Measurements from ENCODE around the gene LPCAT1. TPM values are rescaled to one million over a fixed set of nuclear protein-coding genes. Genes with fewer than 3 reads are reported as not detected.

LPCAT1 gene
- total RNA-seq, 2 donors from 2014 or later = 78.5 to 124 TPM

DNA sequence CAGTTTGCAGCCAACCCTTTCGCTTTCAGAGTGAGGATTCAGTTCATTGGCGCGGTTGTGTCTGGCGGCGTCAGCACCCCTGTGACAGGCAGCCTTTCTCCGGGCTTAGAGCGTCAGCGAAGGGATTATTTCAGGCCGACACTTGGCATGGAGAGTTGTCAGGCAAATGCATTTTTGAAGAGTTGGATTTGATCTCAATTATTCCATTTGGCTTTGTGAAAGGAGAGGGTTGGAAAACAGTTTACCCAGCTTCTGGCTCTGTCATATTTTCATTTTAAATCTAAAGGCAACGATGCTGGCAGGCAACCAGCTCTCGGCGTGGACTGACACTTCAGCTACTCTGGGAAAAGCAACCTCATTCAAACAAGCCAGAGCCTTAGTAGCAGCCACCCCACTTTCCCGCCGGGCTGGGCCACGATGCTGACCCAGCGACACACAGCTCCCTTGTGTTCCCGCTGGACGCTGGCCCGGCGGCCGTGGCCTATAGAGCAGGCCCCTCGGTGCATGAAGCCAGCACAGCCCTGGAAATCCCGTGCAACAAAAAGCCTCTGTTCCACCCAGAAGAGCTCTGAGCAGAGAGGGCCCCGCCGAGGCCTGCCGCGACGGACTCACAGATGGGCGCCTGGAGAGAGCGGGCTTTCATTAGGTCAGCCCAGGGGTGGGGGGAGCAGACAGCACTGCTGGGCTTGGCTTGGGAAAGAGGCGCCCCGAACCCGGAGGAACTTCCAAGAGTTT, 28.9 kb upstream of the LPCAT1 start:
- Histone ChIP-seq H3K9ac (ENCODE audit: extremely low read depth, low read length, poor library complexity, severe bottlenecking) (no peak overlapping the region), H3K4me1 (ENCODE audit: control insufficient read depth, insufficient read depth, low read length) (no peaks in the 10 kb centered on the region), H3K36me3 (ENCODE audit: control insufficient read depth, insufficient read depth, low read length) (no peaks in the 10 kb centered on the region), H3K27me3 (ENCODE audit: control insufficient read depth, insufficient read depth, low read length, poor library complexity, severe bottlenecking) (no peaks in the 10 kb centered on the region), H3K27ac (ENCODE audit: low read depth, low read length) (peak overlapping the region; percentile 66), H3K4me3 (ENCODE audit: low read length) (no peak overlapping the region), H3K9me3 (ENCODE audit: control insufficient read depth, low read length) (no peaks in the 10 kb centered on the region)
- TF ChIP-seq, protein P1, sequence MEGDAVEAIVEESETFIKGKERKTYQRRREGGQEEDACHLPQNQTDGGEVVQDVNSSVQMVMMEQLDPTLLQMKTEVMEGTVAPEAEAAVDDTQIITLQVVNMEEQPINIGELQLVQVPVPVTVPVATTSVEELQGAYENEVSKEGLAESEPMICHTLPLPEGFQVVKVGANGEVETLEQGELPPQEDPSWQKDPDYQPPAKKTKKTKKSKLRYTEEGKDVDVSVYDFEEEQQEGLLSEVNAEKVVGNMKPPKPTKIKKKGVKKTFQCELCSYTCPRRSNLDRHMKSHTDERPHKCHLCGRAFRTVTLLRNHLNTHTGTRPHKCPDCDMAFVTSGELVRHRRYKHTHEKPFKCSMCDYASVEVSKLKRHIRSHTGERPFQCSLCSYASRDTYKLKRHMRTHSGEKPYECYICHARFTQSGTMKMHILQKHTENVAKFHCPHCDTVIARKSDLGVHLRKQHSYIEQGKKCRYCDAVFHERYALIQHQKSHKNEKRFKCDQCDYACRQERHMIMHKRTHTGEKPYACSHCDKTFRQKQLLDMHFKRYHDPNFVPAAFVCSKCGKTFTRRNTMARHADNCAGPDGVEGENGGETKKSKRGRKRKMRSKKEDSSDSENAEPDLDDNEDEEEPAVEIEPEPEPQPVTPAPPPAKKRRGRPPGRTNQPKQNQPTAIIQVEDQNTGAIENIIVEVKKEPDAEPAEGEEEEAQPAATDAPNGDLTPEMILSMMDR (conservative IDR thresholded peaks at IDR 0.05) = no peak
- H3K9me3 Mint-ChIP-seq = no peaks in the 10 kb centered on the region
- no peak overlapping the region for H3K4me3 Mint-ChIP-seq
- H3K4me1 Mint-ChIP-seq = no peaks in the 10 kb centered on the region
- no peak overlapping the region for H3K27ac Mint-ChIP-seq
- DNase-seq = no peak
- no peaks in the 10 kb centered on the region for H3K36me3 Mint-ChIP-seq (ENCODE audit: low read depth)
- WGBS, 2 experiments (ENCODE audit: insufficient coverage in 1 of 2, insufficient read length in 1 of 2) = 89 to 92% methylated on average over 26 to 33 of the region's 33 CpGs
- peaks cover 1% of the 10 kb centered on the region for H3K27me3 Mint-ChIP-seq (ENCODE audit: insufficient read depth)

DNA sequence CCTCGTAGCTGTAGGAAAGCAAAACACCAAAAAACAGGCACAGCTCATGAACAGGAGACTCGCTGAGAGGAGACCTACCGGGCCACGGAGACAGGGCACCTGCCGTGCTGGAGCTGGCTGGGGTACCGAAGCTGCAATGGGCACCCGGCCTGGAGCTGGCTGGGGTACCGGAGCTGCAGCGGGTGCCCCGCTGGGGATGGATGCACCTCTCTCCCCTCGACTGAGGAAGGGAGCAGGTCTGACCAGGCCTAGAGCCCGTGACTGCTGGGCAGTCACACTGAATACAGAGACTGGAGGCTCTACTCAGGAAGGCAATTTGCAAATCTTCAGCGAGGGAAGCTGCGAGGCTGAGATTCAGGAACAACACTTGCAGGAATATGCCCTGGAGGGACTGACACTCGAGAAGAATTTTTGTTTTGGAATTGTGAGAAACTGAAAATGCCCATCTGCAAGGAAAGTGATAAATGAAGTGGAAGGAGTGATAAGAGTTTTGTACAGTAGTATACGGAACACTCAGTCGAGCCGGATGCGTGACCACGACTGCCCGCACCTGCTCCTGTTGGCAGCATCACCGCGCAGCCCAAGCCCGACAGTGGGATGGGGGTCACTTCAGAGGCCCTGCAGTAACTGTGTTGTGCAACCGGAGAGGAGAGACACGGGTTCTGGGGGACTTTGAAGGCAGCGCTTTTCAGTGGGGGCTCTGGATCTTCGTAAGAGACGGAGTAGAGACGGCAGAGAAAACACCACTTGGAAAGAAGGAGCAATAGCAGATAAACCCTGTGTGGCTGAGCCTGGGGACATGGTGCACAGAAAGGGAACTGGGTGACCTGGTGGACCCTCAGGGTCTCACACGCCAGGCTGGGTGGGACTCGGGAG, 27.9 kb upstream of the LPCAT1 start:
- Mint-ChIP-seq H3K9me3 (no peaks in the 10 kb centered on the region), H3K27ac (no peak overlapping the region), H3K4me1 (no peaks in the 10 kb centered on the region), H3K36me3 (ENCODE audit: low read depth) (no peaks in the 10 kb centered on the region), H3K4me3 (no peak overlapping the region), H3K27me3 (ENCODE audit: insufficient read depth) (peaks cover 1% of the 10 kb centered on the region)
- H3K9ac ChIP-seq (ENCODE audit: extremely low read depth, low read length, poor library complexity, severe bottlenecking) = no peak overlapping the region
- TF ChIP-seq, protein P1 (conservative IDR thresholded peaks at IDR 0.05) = no peak
- H3K4me1 ChIP-seq (ENCODE audit: control insufficient read depth, insufficient read depth, low read length) = no peaks in the 10 kb centered on the region
- no peaks in the 10 kb centered on the region for H3K36me3 ChIP-seq (ENCODE audit: control insufficient read depth, insufficient read depth, low read length)
- no peaks in the 10 kb centered on the region for H3K27me3 ChIP-seq (ENCODE audit: control insufficient read depth, insufficient read depth, low read length, poor library complexity, severe bottlenecking)
- no peak overlapping the region for H3K27ac ChIP-seq (ENCODE audit: low read depth, low read length)
- DNase-seq = no peak
- H3K9me3 ChIP-seq (ENCODE audit: control insufficient read depth, low read length) = no peaks in the 10 kb centered on the region
- WGBS, 2 experiments (ENCODE audit: insufficient coverage in 1 of 2, insufficient read length in 1 of 2) = 93% methylated on average over 26 to 32 of the region's 32 CpGs
- no peak overlapping the region for H3K4me3 ChIP-seq (ENCODE audit: low read length)

DNA sequence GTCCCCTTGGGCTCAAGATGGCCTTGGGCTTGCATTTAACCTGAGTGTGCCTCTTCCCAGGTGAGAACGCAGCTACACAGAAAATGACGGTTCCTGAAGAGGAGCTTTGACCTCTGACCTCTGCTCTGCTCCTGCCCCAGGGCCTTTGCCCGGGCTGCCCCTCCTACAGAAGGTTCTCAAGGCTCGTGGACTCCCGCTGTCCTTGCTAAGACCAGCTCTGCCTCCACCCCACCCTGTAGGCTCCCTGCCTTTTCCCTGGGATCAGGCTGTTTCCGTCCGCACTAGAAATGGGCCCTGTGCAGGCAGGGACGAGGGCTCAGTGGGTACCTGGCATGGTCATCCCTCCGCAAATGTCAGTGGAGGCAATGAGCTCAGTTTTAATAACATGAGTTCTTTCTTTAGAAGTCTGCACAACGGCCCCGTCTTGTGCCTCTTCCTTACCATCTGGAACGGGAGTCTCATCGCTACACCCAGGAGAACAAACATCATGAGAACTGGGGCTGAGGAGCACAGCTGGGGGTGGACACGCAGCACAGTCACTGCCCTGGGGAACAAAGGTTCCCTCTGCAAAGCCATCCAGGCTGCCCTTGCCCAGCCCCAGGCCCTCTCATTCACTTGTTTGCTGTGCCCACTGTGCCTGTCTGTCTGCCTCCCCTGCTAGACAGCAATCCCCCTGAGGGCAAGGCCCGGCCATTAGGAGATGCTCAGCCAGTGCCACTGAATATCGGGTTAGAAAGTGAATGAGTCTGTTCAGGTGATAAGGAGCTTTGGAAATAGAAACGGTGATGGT, 26.7 kb upstream of the LPCAT1 start:
- Histone ChIP-seq H3K4me3 (ENCODE audit: low read length) (no peak overlapping the region), H3K36me3 (ENCODE audit: control insufficient read depth, insufficient read depth, low read length) (no peaks in the 10 kb centered on the region), H3K27ac (ENCODE audit: low read depth, low read length) (no peak overlapping the region), H3K9ac (ENCODE audit: extremely low read depth, low read length, poor library complexity, severe bottlenecking) (no peak overlapping the region), H3K9me3 (ENCODE audit: control insufficient read depth, low read length) (no peaks in the 10 kb centered on the region), H3K4me1 (ENCODE audit: control insufficient read depth, insufficient read depth, low read length) (no peaks in the 10 kb centered on the region), H3K27me3 (ENCODE audit: control insufficient read depth, insufficient read depth, low read length, poor library complexity, severe bottlenecking) (no peaks in the 10 kb centered on the region)
- no peak for DNase-seq
- Mint-ChIP-seq H3K4me1 (no peaks in the 10 kb centered on the region), H3K36me3 (ENCODE audit: low read depth) (no peaks in the 10 kb centered on the region), H3K4me3 (no peak overlapping the region), H3K27me3 (ENCODE audit: insufficient read depth) (peaks cover 1% of the 10 kb centered on the region), H3K9me3 (no peaks in the 10 kb centered on the region), H3K27ac (no peak overlapping the region)
- WGBS, 2 experiments (ENCODE audit: insufficient coverage in 1 of 2, insufficient read length in 1 of 2) = 92 to 94% methylated on average over 16 to 17 of the region's 17 CpGs
- TF ChIP-seq, protein P1 (conservative IDR thresholded peaks at IDR 0.05) = no peak

Data from endodermal cell (in vitro differentiated cells).